NOMO-1 treated with DMSO at 0.1 percent for 48 hours (cell line): Measurements from ENCODE around the gene CACNG3.

Experiments
- DNase-seq: peaks from one replicate; lab custom pipeline; 2025; ENCODE audit not compliant: unreplicated experiment; lab: John Stamatoyannopoulos, UW

Gene CACNG3

DNA sequence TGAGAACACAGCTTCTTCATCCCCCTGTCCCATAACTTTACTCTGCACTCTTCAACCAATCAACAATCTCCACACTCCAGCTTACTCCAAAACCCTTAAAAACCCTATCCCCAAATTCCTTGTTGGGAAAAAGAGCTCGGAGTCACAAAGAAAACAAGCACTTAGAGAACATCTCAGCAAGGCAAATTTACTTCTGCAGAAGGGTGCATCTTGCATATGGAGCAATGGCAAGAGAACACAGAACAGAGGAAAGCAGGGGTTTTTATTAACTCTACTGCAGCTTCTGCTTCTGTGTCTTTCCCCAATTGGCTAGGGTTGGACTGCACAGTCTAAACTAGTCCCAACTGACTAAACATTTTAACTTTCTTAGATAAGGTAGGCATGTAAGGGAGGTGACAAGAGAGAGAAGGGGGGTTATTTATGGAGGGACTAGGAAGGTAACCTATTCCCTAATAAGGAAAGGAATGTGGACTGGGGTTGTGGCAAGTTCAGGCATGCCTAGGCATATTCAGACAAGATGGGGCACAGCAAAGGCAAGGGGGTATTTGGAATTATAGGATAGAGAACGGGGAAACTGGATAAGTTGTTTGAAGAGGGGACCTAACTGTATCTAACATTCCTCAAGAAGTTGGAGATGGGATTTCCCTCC lies 125.5 kb downstream of the CACNG3 start:
- no peak for DNase-seq

DNA sequence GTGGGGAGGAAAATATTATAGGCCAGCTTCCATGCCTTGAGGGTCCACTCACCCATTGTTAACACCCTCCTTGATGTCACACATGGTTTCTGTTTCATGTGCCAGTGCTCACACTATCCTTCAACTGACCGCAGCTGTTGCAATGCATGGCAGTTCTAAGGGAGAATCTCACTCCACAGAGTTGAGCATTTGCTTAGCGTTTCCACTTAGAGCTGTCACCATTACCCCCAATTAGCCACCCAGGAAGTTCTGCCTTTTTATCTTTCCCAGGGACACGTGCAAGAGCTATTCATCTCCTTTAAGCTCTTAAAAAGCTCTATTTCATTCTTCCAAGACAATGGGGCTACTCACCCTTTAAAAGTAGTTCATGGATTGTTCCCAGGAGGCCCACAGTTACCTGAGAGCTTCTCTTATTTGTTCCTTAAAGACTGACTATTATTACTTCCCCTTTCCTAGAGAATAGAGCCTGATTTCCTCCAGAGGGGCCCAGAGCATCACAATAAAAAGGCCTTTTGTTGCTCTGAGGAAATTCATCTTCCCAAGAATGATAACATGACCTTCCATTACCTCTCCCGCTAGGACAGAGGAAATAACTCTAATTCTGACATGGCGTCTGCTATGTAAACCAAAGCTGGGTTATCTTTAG lies 126.8 kb downstream of the CACNG3 start:
- no peak for DNase-seq

DNA sequence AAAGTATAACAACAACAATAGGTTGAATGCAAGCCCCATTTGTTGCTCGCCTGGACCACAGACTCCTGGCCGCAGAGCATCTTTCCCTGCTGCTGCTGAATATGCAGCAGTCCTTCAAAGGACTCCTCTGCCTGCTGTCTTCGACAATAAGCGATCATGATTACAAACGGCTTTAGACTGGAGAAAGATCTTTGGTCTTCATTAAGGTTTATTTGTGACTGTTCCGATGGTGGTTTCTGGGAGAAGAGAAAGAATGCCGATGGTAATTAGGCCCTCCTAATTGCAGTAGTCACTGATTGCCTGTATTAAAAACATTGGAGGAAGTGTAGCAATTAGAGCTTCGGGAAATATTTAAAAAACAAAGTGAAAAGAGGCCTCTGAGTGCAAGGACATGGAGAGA lies 138.2 kb downstream of the CACNG3 start:
- DNase-seq = no peak

DNA sequence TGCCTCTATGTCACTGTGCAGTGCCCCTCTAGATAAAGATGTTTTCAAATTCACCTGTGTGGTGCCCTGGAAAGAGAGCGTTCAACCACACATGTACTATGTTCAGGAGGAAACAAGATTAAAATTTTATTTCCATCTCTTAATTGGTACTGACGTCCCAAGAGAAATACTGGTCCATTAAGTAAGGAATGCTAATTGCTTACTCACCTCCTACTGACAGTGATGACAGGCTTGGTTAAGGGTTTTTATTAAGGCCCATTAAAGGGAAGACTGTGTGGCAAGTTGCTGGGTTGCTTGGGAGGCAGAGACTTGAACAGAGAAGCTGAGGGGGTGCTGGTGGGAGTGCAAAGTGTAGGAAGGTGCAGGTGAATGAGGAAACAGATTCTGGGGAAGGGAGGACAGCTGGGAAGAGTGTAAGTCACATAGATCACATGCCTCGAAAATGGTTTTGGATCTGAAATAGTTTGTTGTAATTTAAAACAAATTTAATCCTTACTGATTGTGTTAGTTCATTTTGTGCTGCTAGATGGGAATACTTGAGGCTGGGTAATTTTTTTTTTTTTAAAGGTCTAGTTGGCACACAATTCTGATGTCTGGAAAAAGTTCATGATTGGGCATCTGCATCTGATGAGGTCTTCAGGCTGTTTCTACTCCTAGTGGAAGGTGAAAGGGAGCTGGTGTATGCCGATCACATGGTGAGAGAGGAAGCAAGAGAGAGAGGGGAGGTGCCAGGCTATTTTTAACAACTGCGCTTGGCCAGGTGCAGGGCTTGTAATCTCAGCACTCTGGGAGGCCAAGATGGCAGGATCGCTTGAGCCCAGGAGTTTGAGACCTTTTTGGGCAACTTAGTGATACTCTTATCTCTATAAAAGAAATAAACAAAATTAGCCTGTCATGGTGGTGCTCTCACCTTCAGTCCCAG lies 140.5 kb downstream of the CACNG3 start:
- DNase-seq = no peak

DNA sequence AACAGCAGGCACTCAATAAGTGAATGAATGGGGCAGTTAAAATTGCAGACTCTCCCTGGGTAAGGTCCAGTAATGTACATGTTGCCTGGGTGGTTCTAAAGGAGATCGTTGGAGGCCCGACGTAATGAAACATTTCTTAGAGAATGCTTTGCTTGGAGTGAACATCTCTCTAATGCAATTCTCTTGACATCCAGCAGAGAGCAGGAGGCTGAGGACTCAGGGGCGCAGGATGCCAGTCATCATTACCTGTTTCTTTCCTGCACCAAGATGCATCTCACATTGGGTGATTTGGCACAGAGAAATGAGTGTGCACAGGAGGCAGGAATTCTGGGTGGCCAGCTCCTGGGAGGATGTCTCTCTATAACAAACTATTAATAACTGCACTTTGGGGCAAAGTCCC lies 152.9 kb downstream of the CACNG3 start:
- DNase-seq = no peak
